ENCODE data around the gene CHD6.

DNA sequence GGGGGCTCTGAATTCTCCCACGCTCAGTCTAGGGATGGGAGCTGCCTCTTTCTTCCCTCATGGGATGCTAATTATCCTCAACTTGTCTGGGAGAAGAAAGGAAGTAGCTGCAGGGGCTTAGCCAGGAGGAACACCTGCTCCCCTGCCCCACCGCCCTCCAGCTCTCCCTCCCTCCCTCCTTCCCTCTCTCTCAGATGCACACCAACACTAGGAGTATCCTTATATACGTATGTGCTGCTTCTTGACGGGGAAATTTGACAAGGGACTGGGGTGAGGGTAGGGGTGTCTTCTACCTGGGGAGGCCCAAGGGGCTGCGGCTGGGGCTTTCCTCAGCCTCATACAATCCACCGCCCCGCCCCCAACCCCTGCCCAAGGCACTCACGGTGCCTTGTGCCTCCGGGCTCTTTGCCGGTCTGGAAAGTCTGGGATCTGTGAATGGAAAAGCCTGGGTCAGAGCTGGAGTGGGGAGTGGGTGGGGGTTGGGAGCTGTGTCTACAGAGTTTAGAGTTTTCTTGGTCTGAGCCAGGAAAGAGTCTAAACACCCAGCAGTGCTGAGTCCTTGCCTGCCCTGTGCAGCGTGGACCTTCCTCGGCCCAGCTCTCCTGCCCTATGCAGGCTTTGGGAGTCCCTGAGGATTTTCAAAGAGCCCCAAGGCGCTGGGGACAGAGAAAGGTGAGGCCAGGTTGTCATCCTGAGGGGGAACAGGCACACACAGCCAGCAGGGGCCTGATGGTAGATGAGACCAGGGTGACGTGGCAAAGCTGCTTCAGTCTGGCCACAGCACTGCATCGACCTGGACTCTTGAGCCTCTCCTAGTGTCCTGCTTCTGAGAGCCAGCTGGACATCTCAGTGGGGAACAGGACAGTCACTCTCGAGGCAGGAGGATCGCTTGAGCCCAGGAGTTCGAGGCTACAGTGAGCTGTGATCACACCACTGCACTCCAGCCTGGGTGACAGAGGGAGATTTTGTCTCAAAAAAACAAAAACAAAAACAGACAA lies 222.2 kb downstream of the CHD6 start:
- TF ChIP-seq POLR2A (IDR thresholded peaks at IDR 0.05): no peak
- TF ChIP-seq, protein P1, sequence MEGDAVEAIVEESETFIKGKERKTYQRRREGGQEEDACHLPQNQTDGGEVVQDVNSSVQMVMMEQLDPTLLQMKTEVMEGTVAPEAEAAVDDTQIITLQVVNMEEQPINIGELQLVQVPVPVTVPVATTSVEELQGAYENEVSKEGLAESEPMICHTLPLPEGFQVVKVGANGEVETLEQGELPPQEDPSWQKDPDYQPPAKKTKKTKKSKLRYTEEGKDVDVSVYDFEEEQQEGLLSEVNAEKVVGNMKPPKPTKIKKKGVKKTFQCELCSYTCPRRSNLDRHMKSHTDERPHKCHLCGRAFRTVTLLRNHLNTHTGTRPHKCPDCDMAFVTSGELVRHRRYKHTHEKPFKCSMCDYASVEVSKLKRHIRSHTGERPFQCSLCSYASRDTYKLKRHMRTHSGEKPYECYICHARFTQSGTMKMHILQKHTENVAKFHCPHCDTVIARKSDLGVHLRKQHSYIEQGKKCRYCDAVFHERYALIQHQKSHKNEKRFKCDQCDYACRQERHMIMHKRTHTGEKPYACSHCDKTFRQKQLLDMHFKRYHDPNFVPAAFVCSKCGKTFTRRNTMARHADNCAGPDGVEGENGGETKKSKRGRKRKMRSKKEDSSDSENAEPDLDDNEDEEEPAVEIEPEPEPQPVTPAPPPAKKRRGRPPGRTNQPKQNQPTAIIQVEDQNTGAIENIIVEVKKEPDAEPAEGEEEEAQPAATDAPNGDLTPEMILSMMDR (IDR thresholded peaks at IDR 0.05): no peak

Measured in heart left ventricle (tissue), 13 donors.